IMR-90 (cell line): ENCODE data around the gene IRAK1. TPM values are rescaled to one million over a fixed set of nuclear protein-coding genes. Genes with fewer than 3 reads are reported as not detected.

Experiments
- ATAC-seq: fragments of 200-7000 bp; cut with Tn5 transposase; 2 replicates; pipeline ENCODE4 v1.9.1; 2020; ENCODE audit warnings: low read depth, mild to moderate bottlenecking, moderate library complexity
- BruUV-seq: library from RNA; stranded (reverse); fragments of 400-500 nt; replicated peaks from 2 replicates; lab custom pipeline; 2021; lab: Mats Ljungman, UMichigan
- CTCF ChIA-PET: fragments of 300-600 bp; formaldehyde crosslinking; extraction: SDS; loops from one replicate; lab custom pipeline; 2021; ENCODE audit warnings: antibody characterized with exemption; lab: Yijun Ruan, JAX
- POLR2A ChIA-PET: fragments of 300-600 bp; sonication (Branson Sonifier 250); formaldehyde crosslinking; loops from one replicate; lab custom pipeline; 2022; ENCODE audit warnings: antibody characterized with exemption; ENCODE audit not compliant: unreplicated experiment; lab: Charles Lee
- DNase-seq: peaks from one replicate; pipeline ENCODE4 v3.0.0; 2013
- H2AFZ ChIP-seq: replicated peaks from 2 replicates; pipeline ENCODE3; 2013; ENCODE audit warnings: low read length, mild to moderate bottlenecking; ENCODE audit not compliant: poor library complexity
- H2AK5ac ChIP-seq: 2 replicates; pipeline ENCODE4 v1.6.1; 2013; ENCODE audit warnings: low read depth, low read length, inconsistent platforms
- H2AK9ac ChIP-seq: replicated peaks from 2 replicates; pipeline ENCODE3; 2013; ENCODE audit warnings: mild to moderate bottlenecking, low read depth, low read length, moderate library complexity; ENCODE audit not compliant: poor library complexity
- H2BK120ac ChIP-seq: 2 replicates; pipeline ENCODE4 v1.6.1; 2013; ENCODE audit warnings: low read depth, low read length, inconsistent platforms
- H2BK15ac ChIP-seq: 3 replicates; pipeline ENCODE4 v1.6.1; 2013; ENCODE audit warnings: low read depth, low read length, inconsistent platforms
- H2BK20ac ChIP-seq: 2 replicates; pipeline ENCODE4 v1.6.1; 2013; ENCODE audit warnings: low read depth, mild to moderate bottlenecking, inconsistent platforms, low read length, moderate library complexity
- H2BK5ac ChIP-seq: 2 replicates; pipeline ENCODE4 v1.6.1; 2013; ENCODE audit warnings: mild to moderate bottlenecking, low read depth, low read length, inconsistent platforms; ENCODE audit not compliant: poor library complexity, severe bottlenecking
- H3K14ac ChIP-seq: replicated peaks from 2 replicates; pipeline ENCODE4 v1.6.1; 2013; ENCODE audit warnings: low read depth, low read length, inconsistent platforms
- H3K18ac ChIP-seq: 2 replicates; pipeline ENCODE4 v1.6.1; 2013; ENCODE audit warnings: low read depth, low read length, control low read depth
- H3K23ac ChIP-seq: 2 replicates; pipeline ENCODE4 v1.6.1; 2013; ENCODE audit warnings: low read depth, low read length, inconsistent platforms
- H3K27ac ChIP-seq: 2 replicates; pipeline ENCODE4 v1.5.1; 2013; ENCODE audit warnings: mild to moderate bottlenecking, control low read depth, low read length; ENCODE audit not compliant: insufficient read depth
- H3K27me3 ChIP-seq: 2 replicates; pipeline ENCODE4 v1.6.1; 2013; ENCODE audit warnings: low read length; ENCODE audit not compliant: control insufficient read depth, insufficient read depth
- H3K36me3 ChIP-seq: 2 replicates; pipeline ENCODE4 v1.6.1; 2013; ENCODE audit warnings: low read length, mixed read lengths; ENCODE audit not compliant: control insufficient read depth, insufficient read depth
- H3K4ac ChIP-seq: 2 replicates; pipeline ENCODE4 v1.6.1; 2013; ENCODE audit warnings: low read depth, low read length, inconsistent platforms
- H3K4me1 ChIP-seq: 2 replicates; pipeline ENCODE4 v1.6.1; 2013; ENCODE audit warnings: low read length, mixed read lengths; ENCODE audit not compliant: control insufficient read depth, insufficient read depth
- H3K4me2 ChIP-seq: 2 replicates; pipeline ENCODE4 v1.6.1; 2013; ENCODE audit warnings: low read depth, mild to moderate bottlenecking, control low read depth, low read length, moderate library complexity
- H3K4me3 ChIP-seq: 2 replicates; pipeline ENCODE4 v1.5.1; 2013; ENCODE audit warnings: low read depth, mild to moderate bottlenecking, control low read depth, low read length, moderate library complexity; ENCODE audit not compliant: insufficient read depth
- H3K56ac ChIP-seq: 2 replicates; pipeline ENCODE4 v1.6.1; 2013; ENCODE audit warnings: low read length, inconsistent platforms; ENCODE audit not compliant: insufficient read depth; ENCODE audit errors: extremely low read depth
- H3K79me1 ChIP-seq, 2 experiments: 2 replicates each; pipeline ENCODE4 v1.6.1; 2013; ENCODE audit warnings: low read length in 2 of 2, inconsistent platforms in 1 of 2, low read depth in 1 of 2
- H3K9ac ChIP-seq: 2 replicates; pipeline ENCODE4 v1.6.1; 2013; ENCODE audit warnings: low read depth, low read length, control low read depth
- H3K9me1 ChIP-seq: 2 replicates; pipeline ENCODE4 v1.6.1; 2013; ENCODE audit warnings: low read length, inconsistent platforms; ENCODE audit not compliant: insufficient read depth
- H3K9me3 ChIP-seq: 2 replicates; pipeline ENCODE4 v1.6.1; 2013; ENCODE audit warnings: low read length; ENCODE audit not compliant: control insufficient read depth, insufficient read depth
- H4K20me1 ChIP-seq: 2 replicates; pipeline ENCODE4 v1.6.1; 2013; ENCODE audit warnings: low read length, inconsistent platforms; ENCODE audit not compliant: insufficient read depth
- H4K5ac ChIP-seq: 2 replicates; pipeline ENCODE4 v1.6.1; 2013; ENCODE audit warnings: mild to moderate bottlenecking, low read depth, low read length, control low read depth
- H4K8ac ChIP-seq, 2 experiments: 2 replicates each; pipeline ENCODE4 v1.6.1; 2013; ENCODE audit warnings: low read depth in 2 of 2, low read length in 2 of 2, control low read depth in 1 of 2, inconsistent platforms in 1 of 2
- H4K91ac ChIP-seq: 2 replicates; pipeline ENCODE4 v1.6.1; 2013; ENCODE audit warnings: low read depth, low read length, inconsistent platforms; ENCODE audit not compliant: insufficient read depth
- CEBPB ChIP-seq: IDR thresholded peaks from 2 replicates; pipeline ENCODE4 v1.6.1; 2012; ENCODE audit warnings: low read depth, low read length, improper control_type of control experiment
- CHD1 ChIP-seq: IDR thresholded peaks from 2 replicates; pipeline ENCODE4 v1.6.1; 2012; ENCODE audit warnings: low read depth, low read length, improper control_type of control experiment
- FOS ChIP-seq: fragments of 150-350 bp; IDR thresholded peaks from 2 replicates; pipeline ENCODE4 v1.6.1; 2016; ENCODE audit warnings: low read depth, low read length
- MAFK ChIP-seq: IDR thresholded peaks from 2 replicates; pipeline ENCODE4 v1.6.1; 2012; ENCODE audit warnings: low read depth, low read length, improper control_type of control experiment
- WGBS, 2 experiments: methylation state at CpG; one replicate each; pipeline versions ENCODE4 v1.1.5 to v1.1.7; 2013; ENCODE audit warnings: missing lambda C conversion rate in 2 of 2; ENCODE audit not compliant: insufficient read length in 1 of 2; ENCODE audit errors: extremely low coverage in 2 of 2; 5-methylcytosine and 5-hydroxymethylcytosine counted together
- dilution Hi-C: fragments of 300-500 bp; cut with HindIII; formaldehyde crosslinking; loops from one replicate; pipeline ENCODE4 v1.14.3; 2018; ENCODE audit warnings: low sequenced_read_pairs; ENCODE audit not compliant: unreplicated experiment
- in situ Hi-C: fragments of 300-500 bp; cut with MboI; formaldehyde crosslinking; loops from 3 replicates; pipeline ENCODE4 v1.14.3; 2019; ENCODE audit warnings: low sequenced_read_pairs, inconsistent platforms, mixed read lengths
- intact Hi-C: fragments of 100-400 bp; cut with micrococcal nuclease; formaldehyde crosslinking; loops from 2 replicates; pipeline ENCODE4 v1.10.0; 2022
- polyA plus RNA-seq, 3 experiments: library from polyadenylated mRNA; depleted of rRNA; stranded (reverse); fragments of >200 nt; gene quantifications; 2 replicates each; pipeline ENCODE4 v1.2.3, GENCODE V29; 2012; ENCODE audit warnings: low replicate concordance in 1 of 3
- total RNA-seq: library from RNA; depleted of rRNA; stranded (reverse); fragments of >200 nt; gene quantifications from 2 replicates; pipeline ENCODE4 v1.2.3, GENCODE V29; 2012
- TF ChIP-seq, protein P1 (sequence below): fragments of 150-350 bp; IDR thresholded peaks from 2 replicates; pipeline ENCODE4 v1.6.1; 2016; ENCODE audit warnings: low read depth, mild to moderate bottlenecking, low read length, moderate library complexity, borderline replicate concordance

Gene IRAK1
- total and polyA plus RNA-seq, 2 of the 4 experiments (the other 2 are of a cell fraction) = 33.3 to 50.2 TPM

- Histone ChIP-seq H3K4me1 (no peaks in the 10 kb centered on the region), H3K9me3 (no peaks in the 10 kb centered on the region), H3K23ac (no peak overlapping the region), H3K27me3 (no peaks in the 10 kb centered on the region), H2BK20ac (no peak overlapping the region), H4K91ac (no peak overlapping the region), H4K5ac (no peak overlapping the region), H2AK9ac (no peak overlapping the region), H3K27ac (no peak overlapping the region), H2BK5ac (no peak overlapping the region), H2AFZ (no peak overlapping the region), H2AK5ac (no peak overlapping the region), H3K4me3 (no peak overlapping the region), H3K56ac (no peak overlapping the region), H4K8ac (no peak overlapping the region), H3K4me2 (no peak overlapping the region), H4K20me1 (no peaks in the 10 kb centered on the region), H3K14ac (no peak overlapping the region), H3K18ac (no peak overlapping the region), H2BK15ac (no peak overlapping the region), H3K79me1 (peaks cover 0 to 3% of the 10 kb centered on the region in 2 experiments; a peak in 3 of 4 replicates), H3K4ac (no peak overlapping the region), H3K9me1 (no peaks in the 10 kb centered on the region), H3K36me3 (peaks cover 21% of the 10 kb centered on the region), H3K9ac (no peak overlapping the region), H2BK120ac (no peak overlapping the region)
- intact Hi-C loops (loop anchor here (1.0 kb wide), 1 partner anchor 38 kb away; no protein-coding TSS in a partner anchor), in situ Hi-C loops (no loop called here), dilution Hi-C loops (no loop called here)
- no TSS peak for BruUV-seq
- DNase-seq (no peak), ATAC-seq (no peak)
- POLR2A ChIA-PET = no interaction called here
- TF ChIP-seq MAFK = no peak
- TF ChIP-seq, protein P1, sequence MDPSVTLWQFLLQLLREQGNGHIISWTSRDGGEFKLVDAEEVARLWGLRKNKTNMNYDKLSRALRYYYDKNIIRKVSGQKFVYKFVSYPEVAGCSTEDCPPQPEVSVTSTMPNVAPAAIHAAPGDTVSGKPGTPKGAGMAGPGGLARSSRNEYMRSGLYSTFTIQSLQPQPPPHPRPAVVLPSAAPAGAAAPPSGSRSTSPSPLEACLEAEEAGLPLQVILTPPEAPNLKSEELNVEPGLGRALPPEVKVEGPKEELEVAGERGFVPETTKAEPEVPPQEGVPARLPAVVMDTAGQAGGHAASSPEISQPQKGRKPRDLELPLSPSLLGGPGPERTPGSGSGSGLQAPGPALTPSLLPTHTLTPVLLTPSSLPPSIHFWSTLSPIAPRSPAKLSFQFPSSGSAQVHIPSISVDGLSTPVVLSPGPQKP = no peak
- no peak for TF ChIP-seq FOS
- TF ChIP-seq CEBPB = no peak
- TF ChIP-seq CHD1 = no peak
- WGBS, 2 experiments = 70% methylated on average over 6 of the region's 17 CpGs; no CpG with 5 or more reads in 1 of the 2 experiments
- CTCF ChIA-PET = no interaction called here
Observed at GRCh38 chrX:154013001-154013421, 6.7 kb downstream of the IRAK1 start.
